Tongue (tissue), 2 donors: ENCODE results near the gene PDGFA. TPM values are rescaled to one million over a fixed set of nuclear protein-coding genes. Genes with fewer than 3 reads are reported as not detected.
A peak's percentile ranks its signal among the peaks of the same experiment; 100 is the strongest.

Source experiments
- DNase-seq: peaks from one replicate; pipeline ENCODE4 v3.0.0-alpha.2; 2015
- total RNA-seq: library from RNA; depleted of rRNA; stranded (reverse); fragments of >200 nt; gene quantifications from one replicate; pipeline ENCODE4 v1.2.3, GENCODE V29; 2014

Gene PDGFA
- total RNA-seq, 1 donor from 2014 or later = 50.6 TPM

DNA sequence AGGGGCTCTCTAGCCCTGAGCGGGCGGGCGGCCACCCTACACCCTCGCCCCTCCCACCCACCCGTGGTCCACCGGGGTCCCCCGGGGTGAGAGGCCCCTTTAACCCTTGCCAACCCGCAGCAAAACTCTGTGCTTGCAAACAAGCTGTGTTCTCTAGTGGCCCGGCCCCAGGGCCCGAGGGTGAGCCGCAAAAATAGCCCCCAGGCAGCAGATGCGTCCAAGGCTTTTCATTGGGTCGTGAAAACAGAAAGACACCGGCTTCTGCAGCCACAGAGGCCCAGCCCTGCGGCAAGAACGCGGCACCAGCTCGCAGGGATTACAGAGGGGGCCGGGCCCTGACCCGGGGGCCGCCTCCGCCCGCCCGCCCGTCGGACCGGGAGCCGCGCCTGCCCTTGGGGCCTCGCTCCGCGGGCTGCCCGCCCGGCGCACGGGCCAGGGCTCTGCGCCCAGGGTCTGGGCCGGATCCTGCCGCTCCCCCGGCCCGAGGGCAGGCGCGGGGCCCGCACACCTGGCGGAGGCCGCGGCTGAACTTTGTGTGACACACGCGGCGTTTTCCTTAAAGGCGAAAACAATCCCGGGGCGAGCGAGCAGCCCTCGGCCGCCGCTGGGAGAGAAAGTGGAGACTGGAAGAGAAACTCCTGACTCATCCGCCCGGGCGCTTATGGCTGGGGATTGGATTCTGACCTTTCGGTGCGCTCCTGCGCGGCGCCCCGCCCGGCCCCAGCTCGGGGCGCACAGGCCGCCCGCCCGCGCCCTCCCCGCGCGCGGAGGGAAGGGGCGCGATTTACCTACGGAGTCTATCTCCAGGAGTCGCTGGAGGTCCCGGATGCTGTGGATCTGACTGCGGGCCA is 2.8 kb downstream of the PDGFA start:
- peak; percentile 74 for DNase-seq

- DNase-seq = peak; percentile 71
Measured at GRCh38 chr7:516216-516605, 3.4 kb downstream of the PDGFA start.

- DNase-seq = no peak
Measured at GRCh38 chr7:515628-516027, 4.0 kb downstream of the PDGFA start.

GRCh38 chr7:514651-515598 is 4.7 kb downstream of the PDGFA start:
- DNase-seq = peak; percentile 65

GRCh38 chr7:514242-514641 is 5.4 kb downstream of the PDGFA start:
- DNase-seq = no peak

- peak; percentile 23 for DNase-seq
Measured at GRCh38 chr7:513521-514166, 6.0 kb downstream of the PDGFA start.

- DNase-seq = peak; percentile 29
Measured at GRCh38 chr7:512541-513311, 6.9 kb downstream of the PDGFA start.

- DNase-seq = no peak
Measured at GRCh38 chr7:512146-512510, 7.5 kb downstream of the PDGFA start.

DNA sequence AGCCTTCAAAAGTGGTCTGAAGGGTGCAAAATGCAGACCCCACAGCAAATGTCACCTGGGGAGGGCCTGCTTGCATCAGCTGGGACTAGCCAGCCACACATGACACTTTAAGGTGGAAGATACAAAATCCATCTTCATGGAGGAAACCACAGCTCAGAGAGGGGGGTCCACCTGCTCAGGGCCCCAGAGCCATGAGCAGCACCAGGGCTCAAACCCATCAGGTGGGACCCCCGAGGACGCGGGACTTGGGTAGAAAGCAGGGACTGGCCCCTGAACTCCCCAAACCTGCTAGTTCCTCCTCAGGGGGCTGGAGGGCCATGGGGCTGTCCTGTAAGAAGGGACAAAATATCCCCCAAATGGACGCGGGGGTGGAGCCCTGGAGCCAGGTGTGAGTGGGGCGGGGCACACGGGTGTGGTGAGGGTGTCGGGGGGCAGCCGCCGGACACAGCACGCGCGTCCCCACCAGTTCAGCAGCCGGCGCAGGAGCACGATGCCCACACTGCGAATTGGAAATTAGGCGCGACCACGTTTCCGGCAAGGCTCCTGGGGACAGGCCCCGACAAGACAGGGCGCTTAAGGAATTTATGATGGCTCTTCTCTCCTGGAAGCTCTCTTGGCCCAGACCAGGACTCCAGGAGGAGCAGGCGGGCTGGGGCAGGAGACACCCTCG is 8.0 kb downstream of the PDGFA start:
- DNase-seq = peak; percentile 44

- DNase-seq = no peak
Measured at GRCh38 chr7:510782-511281, 8.8 kb downstream of the PDGFA start.

DNA sequence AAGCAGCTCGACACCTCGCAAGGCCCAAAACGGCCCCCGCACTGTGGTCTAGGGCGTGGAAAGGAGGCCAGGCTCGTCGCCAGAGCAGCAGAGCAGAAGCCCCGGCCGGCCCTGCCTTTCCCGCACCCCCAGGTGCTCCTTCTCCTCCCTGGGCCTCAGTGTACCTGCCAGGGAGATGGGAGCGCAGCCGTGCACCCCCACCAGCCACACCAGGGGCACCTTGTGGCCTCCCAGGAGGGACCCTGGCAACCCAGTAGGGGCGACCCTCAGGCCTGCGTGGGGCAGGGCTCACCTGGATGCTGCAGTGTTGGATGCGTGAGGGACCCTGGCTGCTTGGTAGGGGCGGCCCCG is 9.5 kb downstream of the PDGFA start:
- DNase-seq = no peak

DNA sequence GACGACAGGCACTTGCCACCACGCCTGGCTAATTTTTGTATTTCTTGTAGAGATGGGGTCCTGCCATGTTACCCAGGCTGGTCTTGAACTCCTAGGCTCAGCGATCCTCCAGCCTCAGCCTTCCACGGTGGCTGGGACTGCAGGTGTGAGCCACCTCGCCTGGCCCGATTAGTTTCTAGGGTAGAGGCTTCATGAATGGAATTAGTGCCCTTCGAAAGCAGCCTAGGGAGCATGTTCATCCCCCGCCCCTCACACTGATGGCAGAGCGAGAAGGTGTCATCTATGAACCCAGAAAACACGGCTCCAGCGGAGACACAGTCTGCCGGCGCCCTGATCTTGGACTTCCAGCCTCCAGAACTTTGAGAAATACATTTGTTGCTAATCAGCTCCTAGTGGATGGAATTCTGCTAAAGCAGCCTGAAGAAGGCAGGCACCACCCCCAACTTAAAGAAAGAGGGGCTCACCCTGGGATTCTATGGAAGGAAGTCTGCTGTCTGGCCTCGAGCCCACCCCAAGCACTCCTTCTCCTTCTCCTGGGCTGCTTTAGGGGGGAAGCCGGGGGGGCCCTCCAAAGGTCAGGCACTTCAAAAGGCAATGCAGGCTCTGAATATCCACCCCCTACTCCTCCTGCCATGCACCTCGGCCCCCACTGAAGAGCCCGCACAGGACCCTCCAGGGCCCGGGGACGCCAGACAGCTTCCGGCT is 10.1 kb downstream of the PDGFA start:
- no peak for DNase-seq

DNA sequence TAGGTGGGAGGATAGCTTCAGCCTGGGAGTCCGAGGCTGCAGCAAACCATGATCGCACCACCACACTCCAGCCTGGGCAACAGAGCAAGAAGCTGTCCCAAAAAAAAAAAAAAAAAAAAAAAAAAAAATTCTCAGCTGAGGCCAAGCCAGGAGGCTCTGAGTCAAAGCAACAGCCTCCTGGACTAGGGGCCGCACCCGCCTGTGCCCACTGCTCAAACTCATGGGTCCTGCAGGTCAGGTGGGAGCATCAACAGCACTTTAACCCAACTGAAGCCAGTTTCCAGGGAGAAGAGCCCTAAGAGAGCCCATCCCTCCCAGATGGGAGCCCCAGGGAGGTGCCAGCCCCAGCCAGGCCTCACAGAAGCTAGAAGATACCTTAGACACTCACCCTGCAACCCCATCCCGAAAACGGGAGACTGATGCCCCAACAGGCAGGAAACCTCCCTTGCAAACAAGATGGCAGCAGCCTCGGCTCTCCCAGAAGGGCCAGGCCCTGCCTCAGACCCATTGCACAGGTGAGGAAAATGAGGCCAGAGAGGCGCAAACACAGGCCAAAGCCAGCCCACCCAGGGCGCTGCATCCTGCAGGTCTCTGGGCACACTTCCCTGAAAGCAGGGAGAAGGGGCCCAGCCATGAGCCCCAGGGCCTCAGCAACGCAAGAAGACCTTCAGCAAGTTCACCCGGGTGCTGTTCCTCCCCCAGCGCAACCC is 11.0 kb downstream of the PDGFA start:
- DNase-seq = no peak

GRCh38 chr7:507623-508300 is 11.9 kb downstream of the PDGFA start:
- no peak for DNase-seq

DNA sequence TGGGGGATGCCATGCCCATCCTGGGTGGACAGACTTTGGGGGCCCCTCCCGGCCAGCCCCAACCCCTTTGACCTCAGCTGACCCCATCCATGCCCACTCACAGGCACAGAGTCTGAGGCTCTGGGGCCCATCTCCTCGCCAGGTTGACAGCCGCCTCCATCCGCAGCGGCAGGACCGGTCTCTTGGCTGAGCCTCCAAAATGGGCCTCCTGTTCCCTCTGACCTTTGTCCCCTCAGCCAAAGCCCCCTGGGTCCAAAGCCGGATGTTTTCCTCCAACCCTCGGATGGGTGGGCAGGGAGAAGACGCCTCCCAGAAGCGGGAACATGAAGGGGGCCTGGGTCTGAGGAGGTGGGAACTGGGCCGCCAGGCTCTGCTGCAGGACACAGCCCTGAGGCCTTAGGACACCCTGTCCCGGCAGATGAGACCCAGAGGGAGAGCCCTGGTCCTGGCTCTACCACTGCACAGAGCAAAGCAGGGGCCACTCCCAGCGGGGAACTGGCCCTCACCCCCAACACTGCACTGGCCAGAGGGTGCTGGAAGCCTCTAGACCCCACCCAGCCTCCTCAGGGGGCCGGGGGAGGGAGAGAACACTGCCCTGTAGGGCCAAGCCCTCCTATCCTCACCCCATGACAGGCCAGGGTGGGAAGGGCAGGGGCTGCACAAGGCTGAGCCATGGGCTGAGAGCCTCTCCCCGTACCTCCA is 12.6 kb downstream of the PDGFA start:
- no peak for DNase-seq

DNA sequence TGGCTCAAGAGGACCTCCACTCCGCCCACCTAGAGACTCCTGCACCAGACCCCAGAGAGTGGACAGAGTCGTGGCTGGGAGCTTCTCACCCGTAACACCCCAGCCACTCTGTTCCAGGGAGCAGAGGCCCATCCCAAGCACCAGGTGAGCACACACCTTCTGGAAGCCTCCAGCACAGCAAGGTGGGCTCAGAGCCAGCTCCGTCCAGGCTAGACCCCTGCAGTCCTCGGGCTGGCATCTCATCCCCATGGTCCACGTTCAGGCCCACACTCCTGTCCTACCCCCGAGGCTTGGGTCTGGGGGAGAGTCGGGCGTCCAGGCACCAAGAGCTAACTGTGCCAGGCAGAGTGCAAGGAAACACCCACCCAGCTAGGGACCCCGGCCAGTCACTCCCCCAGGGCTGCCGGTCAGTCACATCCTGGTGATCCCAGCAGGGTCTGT is 13.2 kb downstream of the PDGFA start:
- no peak for DNase-seq

- no peak for DNase-seq
Measured at GRCh38 chr7:505171-505570, 14.5 kb downstream of the PDGFA start.
